Stimulated activated CD8-positive, alpha-beta memory T cell treated with anti-CD3 and anti-CD28 coated beads, Interleukin-7, amount 100 ng/mL, for 48 hours (primary cell): ENCODE data around the gene SBNO1.
"Not testable (repeated sequence)": the region's sequence is repeated elsewhere in the genome, so short reads cannot be mapped to it uniquely, and the experiment has no call there.

ENCODE experiments used
- DNase-seq, 2 donors: peaks; one replicate each; pipeline ENCODE4 v3.0.0-alpha.2; 2020; ENCODE audit warnings: low read depth in 1 of 2; ENCODE audit errors: extremely low read depth in 1 of 2

SBNO1 gene

DNA sequence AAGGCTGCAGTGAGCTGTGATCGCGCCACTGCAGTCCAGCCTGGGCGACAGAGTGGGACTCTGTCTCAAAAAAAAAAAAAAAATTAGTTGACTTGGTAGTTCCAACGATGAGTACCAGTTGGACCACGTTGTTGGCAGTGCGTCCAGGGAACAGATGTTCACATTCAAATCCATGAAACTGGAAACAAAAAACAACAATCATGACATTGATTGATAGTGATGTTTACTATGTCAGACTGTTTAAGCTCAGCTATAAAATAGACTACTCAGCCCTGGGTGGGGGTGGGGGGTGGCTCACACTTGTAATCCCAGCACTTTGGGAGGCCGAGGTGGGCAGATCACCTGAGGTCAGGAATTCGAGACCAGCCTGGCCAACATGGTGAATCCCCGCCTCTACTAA, 112.3 kb downstream of the SBNO1 start:
- not testable (repeated sequence) for DNase-seq

DNA sequence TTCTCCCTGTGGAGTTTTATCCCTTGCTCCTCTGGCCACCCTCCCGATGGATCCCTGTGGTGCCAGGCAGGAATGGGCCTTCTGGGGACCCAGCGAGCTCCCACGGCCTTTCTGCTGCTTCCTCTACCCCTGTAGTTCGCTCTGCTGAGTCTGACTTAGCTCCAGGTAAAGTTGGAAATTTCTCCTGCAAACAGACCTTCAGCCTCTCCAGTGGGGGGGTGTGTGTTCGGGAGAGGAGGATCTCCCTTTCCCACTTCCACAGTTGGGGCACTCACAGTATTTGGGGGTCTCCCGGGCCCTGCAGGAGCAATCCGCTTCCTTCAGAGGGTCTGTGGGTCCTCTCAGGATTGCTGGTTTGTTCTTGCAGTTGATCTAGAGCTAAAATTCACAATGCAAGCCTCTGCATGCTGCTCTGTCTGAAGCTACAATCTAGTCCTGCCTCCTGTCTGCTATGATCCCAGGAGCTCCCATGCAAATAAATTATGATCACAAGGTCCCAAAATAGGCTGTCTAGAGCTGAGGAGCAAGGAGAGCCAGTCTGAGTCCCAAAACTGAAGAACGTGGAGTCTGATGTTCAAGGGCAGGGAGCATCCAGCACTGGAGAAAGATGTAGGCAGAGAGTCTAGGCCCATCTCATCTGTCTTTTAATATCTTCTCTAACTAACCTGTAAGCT, 113.1 kb downstream of the SBNO1 start:
- DNase-seq, result no peak

DNA sequence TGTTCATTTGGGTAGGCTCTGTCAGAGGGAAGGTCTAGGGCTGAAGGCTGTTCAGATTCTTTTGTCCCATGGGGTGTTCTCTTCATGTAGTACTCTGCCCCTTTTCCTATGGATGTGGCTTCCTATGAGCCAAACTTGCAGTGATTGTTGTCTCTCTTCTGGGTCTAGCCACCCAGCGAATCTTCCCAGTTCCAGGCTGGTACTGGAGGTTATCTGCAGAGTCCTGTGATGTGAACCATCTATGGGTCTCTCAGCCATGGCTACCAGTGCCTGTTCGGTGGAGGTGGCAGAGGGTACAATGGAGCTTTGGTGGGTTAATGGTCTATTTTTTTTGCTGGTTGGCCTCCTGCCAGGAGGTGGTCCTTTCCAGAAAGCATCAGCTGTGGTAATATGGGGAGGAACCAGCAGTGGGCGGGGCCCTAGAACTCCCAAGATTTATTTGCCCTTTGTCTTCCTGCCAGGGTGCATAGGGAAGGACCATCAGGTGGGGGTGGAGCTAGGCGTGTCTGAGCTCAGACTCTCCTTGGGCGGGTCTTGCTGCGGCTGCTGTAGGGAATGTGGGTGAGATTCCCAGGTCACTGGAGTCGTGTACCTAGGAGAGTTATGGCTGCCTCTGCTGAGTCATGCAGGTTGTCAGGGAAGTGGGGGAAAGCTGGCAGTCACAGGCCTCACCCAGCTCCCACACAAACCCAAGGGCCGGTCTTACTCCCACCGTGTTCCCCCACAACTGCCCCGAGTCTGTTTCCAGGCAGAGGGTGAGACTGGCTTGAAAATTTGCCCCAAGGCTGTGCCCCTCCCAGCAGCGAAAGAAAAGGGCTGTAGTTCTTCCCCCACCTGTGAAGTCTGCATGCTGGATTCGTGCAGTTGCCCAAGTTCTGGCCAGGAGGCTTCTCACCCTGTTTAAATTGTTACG, 113.9 kb downstream of the SBNO1 start:
- no peak for DNase-seq

DNA sequence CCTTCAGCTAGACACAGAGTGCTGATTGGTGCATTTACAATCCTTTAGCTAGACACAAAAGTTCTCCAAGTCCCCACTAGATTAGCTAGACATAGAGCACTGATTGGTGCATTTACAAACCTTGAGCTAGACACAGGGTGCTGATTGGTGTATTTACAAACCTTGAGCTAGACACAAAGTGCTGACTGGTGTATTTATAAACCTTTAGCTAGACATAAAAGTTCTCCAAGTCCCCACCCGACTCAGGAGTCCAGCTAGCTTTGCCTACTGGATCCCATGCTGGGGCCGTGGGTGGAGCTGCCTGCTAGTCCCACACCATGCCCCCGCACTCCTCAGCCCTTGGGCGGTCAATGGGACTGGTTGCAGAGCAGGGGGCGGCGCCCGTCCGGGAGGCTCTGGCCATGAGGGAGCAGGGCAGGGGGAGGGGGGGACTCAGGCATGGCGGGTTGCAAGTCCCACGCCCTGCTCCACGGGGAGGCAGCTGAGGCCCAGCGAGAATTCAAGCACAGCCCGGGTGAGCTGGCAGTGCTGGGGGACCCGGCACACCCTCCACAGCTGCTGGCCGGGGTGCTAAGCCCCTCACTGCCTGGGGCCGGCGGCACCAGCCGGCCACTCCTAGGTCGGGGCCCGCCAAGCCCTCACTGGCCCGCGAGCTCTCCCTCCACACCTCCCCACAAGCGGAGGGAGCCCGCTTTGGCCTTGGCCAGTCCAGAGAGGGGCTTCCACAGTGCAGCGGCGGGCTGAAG, 115.5 kb downstream of the SBNO1 start:
- DNase-seq, result not testable (repeated sequence)

DNA sequence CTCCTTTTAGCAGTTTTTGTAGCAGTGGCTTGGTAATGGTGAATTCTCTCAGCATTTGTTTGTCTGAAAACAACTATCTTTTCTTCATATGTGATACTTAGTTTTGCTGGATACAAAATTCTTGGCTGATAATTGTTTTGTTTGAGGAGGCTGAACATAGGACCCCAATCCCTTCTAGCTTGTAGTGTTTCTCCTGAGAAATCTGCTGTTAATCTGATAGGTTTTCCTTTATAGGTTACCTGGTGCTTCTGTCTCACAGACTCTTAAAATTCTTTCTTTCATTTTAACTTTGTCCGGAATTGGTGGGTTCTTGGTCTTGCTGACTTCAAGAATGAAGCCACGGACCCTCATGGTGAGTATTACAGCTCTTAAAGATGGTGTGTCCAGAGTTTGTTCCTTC, 116.5 kb downstream of the SBNO1 start:
- DNase-seq, result not testable (repeated sequence)

DNA sequence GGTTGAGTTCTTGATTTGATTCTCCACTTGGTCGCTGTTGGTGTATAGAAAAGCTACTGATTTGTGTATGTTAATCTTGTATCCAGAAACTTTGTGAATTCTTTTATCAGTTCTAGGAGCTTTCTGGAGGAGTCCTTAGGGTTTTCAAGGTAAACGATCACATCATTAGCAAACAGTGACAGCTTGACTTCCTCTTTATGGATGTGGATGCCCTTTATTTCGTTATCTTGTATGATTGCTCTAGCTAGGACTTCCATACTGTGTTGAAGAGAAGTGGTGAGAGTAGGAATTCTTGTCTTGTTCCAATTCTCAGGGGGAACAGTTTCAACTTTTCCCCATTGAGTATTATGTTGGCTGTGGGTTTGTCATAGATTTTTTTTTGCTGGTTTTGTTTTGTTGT, 119.0 kb downstream of the SBNO1 start:
- no peak for DNase-seq

DNA sequence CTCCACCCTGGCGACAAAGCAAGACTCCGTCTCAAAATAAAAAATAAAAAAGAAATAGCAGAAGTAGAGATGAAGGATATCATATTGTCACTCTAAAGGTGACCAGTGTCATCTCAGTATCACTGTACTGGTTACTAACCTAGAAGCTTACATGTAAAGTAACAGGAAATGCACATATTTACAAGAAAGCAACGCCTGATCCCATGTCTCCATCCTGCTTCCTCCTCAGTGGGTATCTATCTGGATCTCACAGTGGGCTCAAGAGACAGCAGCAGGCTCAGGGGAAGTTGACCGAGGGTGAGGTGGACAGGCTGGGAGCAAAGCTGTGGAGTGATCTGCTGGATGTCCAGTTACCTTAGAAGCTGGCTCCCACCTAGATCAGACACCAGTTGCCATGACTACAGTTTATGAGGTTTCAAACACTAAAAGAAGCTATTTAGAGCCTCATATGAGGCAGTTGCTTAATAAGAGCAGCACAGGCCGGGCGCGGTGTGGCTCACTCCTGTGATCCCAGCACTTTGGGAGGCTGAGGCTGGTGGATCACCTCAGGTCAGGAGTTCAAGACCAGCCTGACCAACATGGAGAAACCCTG, 120.9 kb downstream of the SBNO1 start:
- DNase-seq, result no peak

DNA sequence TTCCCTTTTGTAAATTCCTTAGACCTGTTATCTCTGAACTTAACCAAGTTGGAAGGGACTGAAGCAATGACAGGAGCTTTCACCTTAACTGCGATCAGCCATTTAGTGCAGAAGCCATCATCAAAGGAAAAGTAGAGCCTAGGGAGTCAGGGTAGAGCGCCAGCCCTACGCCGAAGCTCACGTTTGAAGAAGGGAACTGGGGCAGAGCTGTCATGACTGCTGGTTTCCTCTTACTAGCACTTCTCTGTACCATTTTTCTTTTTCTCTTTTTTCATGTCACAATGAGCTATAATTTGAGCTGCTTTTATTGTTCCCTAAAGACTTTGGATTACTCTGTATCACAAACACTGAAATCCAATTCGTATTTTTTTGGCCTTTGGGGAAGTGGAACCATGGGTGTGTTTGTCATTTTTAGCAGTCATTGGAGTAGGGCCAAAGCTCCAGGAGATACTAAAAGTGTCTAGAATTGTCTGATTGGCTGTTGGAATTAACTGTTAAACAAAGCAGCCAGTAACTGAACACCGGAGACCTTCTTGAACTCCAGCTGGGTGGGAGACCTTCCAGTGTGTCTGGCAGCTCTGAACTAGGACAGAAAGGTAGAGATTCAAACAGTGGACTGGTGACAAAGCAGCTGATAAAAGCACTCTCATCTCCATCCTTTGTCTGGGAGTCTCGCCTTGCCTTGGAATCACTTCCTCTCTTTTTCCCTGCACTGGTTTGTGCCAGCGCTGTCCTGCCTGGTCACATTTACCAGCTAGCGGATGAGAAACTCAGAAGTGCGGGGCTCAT, 122.3 kb downstream of the SBNO1 start:
- DNase-seq, result no peak
